ENCODE measurements around the gene CYP19A1.

Gene CYP19A1

DNA sequence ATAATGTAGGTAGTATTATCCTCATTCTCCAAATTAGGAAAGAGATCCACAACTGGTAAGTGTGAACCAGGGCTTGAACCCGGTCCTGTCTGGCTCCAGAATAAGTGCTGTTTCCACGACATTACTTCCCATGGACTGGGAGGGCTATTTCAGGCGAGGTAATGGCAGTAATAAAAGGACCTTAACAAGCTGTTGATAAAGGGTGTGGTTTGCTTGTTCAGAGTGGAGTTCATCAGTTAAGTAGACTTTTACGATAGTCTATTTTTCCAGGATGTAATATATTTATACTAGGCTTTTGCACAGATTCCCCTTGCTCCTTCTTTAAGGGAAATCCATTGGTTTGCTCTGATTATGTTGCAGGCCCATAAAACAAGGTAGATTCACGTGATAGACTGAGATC, 155.3 kb downstream of the CYP19A1 start:
- no peak for DNase-seq (ENCODE audit: low read depth)

DNA sequence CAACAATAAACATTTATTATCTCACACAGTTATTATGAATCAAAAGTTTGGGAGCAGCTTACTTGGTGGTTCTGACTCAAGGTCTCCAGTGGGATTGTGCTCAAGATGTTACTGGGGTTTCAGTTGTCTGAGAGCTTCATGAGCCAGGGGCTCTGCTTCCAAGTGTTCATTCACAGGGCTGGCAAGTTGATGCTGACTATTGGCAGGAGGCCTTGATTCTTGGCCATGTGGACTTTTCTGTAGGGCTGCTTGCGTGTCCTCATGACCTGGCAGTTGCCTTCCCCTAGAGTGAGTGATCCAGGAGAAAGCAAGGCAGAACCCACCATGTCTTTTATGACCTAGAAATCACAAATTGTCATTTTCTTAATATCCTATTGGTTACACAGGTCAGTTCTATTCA, 156.5 kb downstream of the CYP19A1 start:
- DNase-seq (ENCODE audit: low read depth): no peak

DNA sequence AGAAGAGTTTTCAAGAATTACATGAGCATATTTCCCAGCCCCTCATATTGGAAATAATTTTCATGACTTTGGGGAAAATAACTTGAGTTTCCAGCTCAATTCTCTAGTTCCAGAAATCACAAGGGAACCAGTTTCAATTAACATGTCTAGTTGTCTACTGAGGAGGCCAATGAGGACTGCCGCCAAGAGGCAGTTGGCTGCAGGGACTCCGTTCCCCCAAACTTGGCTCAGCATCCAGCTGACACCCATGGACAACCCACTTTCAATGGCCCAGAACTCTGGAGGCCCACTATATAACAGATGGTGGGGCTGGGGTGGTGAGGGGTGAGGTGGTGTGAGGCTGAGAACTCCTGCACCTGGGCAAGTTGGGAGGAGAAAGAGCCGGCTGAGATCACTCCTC, 157.2 kb downstream of the CYP19A1 start:
- no peak for DNase-seq (ENCODE audit: low read depth)

DNA sequence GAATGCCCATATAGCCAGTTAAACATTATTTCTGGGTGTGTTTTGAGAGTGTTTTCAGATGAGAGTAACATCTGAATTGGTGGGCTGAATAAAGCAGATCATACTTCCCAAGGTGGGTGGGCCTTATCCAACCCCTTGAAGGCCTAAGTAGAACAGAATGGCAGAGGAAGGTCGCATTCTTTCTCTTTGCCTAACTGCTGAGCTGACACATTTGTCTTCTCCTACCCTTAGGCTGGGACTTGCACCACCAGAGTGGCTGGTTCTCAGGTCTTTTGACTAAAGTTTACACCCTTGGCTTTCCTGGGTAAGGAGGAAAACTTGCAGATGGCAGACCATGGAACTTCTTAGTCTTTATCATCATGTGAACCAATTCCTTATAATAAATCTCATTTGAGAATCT, 157.9 kb downstream of the CYP19A1 start:
- no peak for DNase-seq (ENCODE audit: low read depth)

DNA sequence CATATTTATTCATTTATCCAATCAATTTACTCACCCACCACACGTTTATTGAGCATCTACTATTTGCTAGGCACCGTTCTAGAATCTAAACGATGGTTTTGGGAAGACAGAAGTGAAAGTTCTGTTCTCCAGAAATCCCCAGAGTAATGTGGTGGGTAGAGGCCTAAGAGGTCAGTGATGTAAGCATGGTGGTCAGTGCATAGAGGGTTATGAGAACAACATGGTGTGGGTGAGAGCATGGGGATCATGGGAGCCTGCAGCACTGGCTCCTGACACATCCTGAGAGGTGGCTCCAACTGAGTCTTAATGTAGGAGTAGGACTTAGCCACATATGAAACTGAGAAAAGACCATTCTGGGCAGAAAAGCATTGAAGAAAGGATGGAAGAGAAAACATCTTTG, 158.4 kb downstream of the CYP19A1 start:
- no peak for DNase-seq (ENCODE audit: low read depth)

DNA sequence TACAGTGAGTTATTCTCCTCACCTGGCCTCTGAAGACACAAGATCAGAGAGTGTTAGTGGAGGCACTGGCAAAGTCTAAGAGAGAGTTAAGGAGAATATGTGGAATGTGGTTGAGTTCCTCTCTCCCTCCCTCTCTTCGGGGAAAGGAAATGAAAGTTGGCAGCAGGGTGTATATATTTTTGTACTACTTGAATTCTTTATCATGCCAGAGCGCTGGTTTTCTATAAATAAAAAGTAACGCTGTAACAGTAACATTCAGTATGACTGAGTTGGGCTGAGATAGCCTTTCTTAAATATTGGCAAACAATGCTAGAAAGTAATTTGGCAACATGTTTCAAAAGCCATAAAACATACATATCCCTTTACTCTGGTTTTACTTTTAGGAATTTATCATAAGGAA, 166.2 kb downstream of the CYP19A1 start:
- DNase-seq (ENCODE audit: low read depth): no peak

DNA sequence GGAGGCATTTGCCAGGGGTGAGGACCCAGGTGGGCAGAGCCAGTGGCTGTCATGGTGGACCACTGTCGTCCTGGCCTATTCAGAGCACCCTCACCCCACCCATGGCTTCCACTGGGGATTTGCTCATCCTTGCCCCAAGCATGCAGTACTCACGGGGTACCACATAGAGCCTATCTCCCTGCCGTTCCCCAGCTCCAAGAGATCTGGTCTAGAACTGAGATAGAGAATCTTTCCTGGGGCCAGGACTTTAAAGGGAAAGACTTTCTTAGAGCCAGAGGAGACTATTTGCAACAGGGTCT, 166.8 kb downstream of the CYP19A1 start:
- DNase-seq (ENCODE audit: low read depth): no peak

DNA sequence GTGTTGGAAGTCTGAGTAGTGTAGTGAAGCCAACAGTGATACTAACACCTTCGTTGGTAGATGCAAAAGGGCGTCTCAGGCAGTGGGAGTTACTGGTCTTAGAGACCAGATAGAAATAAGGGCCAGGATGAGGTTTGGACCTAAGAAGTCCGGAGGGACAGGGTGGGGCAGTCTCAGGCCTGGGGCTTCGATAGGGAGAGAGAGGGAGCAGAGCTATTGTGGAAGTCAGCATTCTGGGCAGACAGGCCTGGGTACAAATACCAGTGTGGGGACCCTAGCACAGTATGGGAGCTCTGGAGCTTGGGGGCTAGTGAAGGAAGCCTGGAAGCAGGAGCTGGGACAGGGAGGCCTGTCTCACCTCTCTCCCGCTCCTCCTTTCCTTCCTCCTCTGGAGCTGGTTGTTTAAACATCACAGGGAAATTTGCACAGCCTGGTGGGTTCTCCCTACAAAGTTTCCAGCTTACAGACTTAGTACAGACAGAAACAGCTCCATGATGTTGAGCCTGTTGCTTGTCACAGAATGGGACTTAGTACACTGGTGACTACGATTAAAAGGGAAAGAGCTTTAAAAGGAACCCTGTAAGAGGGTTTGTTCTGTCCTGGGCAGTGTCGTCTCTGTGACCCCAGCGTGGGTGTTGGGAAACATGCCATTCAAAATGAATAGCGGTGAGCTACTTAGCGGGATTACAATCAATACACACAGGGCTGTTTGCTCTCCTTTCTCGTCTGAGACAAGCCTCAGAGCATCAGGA, 167.3 kb downstream of the CYP19A1 start:
- DNase-seq (ENCODE audit: low read depth): no peak

DNA sequence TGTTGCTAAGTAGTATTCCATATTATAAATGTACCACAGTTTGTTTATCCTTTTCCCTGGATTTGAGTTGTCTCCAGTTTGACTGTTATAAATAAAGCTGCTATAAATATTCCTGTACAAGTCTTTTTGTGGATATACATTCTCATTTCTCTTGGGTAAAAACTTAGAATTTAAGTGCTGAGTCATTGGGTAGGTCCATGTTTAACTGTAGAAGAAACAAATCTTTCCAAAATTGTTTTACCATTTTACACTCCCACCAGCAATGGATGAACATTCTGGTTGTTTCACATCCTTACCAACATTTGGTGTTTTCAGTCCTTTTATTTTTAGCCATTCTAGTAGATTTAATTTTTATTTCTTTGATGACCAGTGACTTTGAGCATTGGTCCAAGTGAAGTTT, 169.7 kb downstream of the CYP19A1 start:
- no peak for DNase-seq (ENCODE audit: low read depth)

DNA sequence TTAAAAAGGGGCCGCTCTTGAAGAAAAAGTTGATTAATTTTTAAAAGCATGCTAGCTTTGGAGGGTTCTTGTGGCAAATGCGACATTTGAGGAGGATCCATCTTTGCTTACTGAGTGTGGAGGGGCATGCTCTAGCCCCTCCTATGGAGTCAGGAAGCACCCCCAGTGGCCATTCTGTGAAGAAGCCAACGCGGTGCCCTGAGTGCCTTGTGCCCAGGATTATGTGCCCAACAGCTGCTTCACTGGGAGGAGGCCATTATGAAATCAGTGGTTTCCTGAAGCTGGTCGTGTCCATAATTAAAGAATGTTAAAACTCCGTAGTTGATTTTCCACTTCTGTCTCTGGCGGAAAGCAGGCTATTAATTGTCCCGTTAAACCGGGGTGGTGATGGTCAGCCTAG, 174.6 kb downstream of the CYP19A1 start:
- DNase-seq (ENCODE audit: low read depth): no peak

DNA sequence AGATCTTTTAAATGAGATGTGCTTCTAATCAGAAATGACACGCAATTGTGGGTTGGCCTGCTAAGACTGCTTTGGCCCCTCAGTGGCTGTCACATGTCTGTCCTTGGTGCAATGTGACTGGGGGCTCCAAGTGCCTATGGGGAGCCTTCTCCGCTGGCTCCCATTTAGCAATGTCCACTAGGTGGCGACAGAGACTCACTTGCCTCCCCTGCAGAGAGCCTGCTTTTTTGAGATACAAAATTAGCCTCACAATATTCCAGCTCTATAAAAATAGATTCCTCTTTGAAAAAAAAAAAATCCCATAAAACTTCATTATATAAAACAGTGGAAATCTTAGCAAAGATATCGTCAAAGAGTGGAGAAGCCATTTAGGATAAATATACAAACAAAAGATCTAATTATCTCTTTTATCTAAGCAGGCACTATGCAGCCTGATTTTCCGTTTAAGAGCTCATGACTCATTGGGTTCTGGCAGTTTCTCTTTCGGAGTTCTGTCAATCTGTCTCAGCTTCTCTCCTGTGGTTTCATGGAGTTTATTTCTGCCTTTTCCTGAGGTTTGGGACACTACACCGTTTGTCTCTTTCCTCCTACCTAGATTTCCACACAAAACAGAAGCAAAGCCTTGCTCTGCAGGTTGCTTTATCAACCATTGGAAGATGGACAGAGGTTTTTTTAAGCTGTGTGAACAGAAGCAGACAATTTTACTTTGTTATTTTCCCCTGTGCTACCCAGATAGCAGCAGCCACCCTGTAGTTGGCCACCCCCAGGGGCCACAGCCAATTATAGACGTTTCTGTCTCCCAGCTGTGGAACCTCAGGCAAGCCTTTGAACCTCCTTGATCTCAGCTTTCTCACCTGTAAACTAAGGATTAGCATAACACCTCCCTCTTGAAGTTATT, 175.3 kb downstream of the CYP19A1 start:
- no peak for DNase-seq (ENCODE audit: low read depth)

DNA sequence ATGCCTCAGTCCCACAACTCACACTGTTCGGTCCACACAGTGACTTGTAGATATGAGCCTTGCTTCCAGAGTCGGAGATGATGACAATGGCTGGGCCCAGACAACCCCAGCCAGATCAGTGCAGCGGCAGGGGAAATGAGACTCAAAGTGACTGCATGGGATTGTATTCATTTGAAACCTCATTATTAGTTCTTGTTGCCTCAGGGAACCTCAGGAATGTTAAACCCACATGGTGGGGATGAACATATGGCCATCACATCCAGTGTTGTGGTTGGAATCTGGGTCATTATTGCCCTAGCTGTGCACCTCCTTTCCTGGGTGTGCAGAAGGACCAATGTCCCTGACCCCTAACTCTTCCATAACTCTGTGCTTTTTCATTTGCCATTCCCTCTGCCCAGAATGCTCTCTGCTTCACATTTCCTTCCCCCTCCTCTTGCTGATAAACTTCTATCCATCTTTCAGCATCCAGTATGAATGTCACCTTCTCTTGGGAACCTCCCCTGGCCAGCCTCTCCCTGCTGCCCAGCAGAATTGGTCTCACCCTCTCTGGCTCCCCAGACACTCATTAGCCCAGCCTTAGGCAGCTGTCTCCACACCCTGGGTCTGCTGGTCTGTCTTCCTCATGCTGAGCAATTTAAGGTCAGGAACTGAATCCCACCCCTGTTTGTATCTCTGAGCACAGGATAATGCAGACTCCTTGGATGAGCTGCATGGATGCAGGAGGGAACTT, 176.7 kb downstream of the CYP19A1 start:
- DNase-seq (ENCODE audit: low read depth): no peak

DNA sequence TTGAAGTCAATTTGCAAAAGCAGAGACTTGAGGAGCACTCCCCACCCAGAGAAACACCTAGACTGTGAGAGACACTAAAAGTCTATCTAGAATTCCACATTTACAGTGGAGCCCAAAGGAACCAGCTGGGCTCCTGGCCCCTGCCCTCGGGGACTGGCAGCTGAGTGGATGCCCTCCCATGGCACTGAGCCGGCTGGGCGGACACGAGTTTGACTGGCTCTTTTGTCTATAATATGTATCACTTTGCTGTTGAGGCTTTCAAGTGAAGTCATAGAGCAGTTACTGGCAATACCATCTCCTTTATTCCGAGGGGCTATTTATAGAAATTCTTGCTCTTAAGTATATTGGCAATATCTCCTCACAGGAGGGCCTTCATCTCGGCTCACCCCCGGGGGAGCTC, 177.9 kb downstream of the CYP19A1 start:
- DNase-seq (ENCODE audit: low read depth): no peak
